Testis (tissue), 2 donors: ENCODE results near the gene SNX10.

ENCODE experiments used
- CTCF ChIP-seq, 3 experiments: fragments of 450-650 bp in 2 of 3; fragments of 200-600 bp in 1 of 3; sonication (generic) in 1 of 3; IDR thresholded peaks; one replicate each; pipeline ENCODE4 v1.5.1; 2016 to 2019; ENCODE audit warnings: antibody characterized with exemption in 3 of 3, mild to moderate bottlenecking in 2 of 3, moderate library complexity in 1 of 3
- POLR2A ChIP-seq: fragments of 450-650 bp; IDR thresholded peaks from one replicate; pipeline ENCODE4 v1.6.1; 2017; ENCODE audit warnings: antibody characterized with exemption, mild to moderate bottlenecking, moderate library complexity

- TF ChIP-seq POLR2A (no peak), CTCF (IDR thresholded peaks at IDR 0.05) (no peak)
These were observed 3.9 kb downstream of the SNX10 start for GRCh38 chr7:26295586-26295985.
